Upper lobe of left lung (tissue), 4 donors: ENCODE data around the gene RABGGTB.
"Not testable (repeated sequence)": the region's sequence is repeated elsewhere in the genome, so short reads cannot be mapped to it uniquely, and the experiment has no call there.

Source experiments
- POLR2A ChIP-seq, 4 donors: fragments of 450-650 bp; IDR thresholded peaks; one replicate each; pipeline ENCODE4 v1.5.1; 2016 to 2017; ENCODE audit warnings: antibody characterized with exemption in 4 of 4, mild to moderate bottlenecking in 2 of 4
- POLR2AphosphoS5 ChIP-seq, 2 donors: sonication (generic); formaldehyde crosslinking; IDR thresholded peaks; one replicate each; pipeline ENCODE4 v1.5.1; 2017; ENCODE audit warnings: antibody characterized with exemption in 2 of 2
- TF ChIP-seq, protein P1 (sequence below), 6 experiments: fragments of 450-650 bp in 4 of 6; fragments of 200-600 bp in 2 of 6; sonication (generic) in 2 of 6; IDR thresholded peaks; one replicate each; pipeline ENCODE4 v1.5.1; 2016 to 2019; ENCODE audit warnings: antibody characterized with exemption in 6 of 6

- TF ChIP-seq, protein P1, sequence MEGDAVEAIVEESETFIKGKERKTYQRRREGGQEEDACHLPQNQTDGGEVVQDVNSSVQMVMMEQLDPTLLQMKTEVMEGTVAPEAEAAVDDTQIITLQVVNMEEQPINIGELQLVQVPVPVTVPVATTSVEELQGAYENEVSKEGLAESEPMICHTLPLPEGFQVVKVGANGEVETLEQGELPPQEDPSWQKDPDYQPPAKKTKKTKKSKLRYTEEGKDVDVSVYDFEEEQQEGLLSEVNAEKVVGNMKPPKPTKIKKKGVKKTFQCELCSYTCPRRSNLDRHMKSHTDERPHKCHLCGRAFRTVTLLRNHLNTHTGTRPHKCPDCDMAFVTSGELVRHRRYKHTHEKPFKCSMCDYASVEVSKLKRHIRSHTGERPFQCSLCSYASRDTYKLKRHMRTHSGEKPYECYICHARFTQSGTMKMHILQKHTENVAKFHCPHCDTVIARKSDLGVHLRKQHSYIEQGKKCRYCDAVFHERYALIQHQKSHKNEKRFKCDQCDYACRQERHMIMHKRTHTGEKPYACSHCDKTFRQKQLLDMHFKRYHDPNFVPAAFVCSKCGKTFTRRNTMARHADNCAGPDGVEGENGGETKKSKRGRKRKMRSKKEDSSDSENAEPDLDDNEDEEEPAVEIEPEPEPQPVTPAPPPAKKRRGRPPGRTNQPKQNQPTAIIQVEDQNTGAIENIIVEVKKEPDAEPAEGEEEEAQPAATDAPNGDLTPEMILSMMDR (IDR thresholded peaks at IDR 0.05), result not testable (repeated sequence)
- TF ChIP-seq POLR2A, POLR2AphosphoS5 (IDR thresholded peaks at IDR 0.05): not testable (repeated sequence)
Observed at GRCh38 chr1:75780183-75780582, 5.9 kb upstream of the RABGGTB start.
